Calu3 (cell line): ENCODE data around the gene CFAP57. TPM values are rescaled to one million over a fixed set of nuclear protein-coding genes. Genes with fewer than 3 reads are reported as not detected.

Experiments
- BruUV-seq: library from RNA; stranded (reverse); fragments of 400-500 nt; replicated peaks from 2 replicates; lab custom pipeline; 2021; lab: Mats Ljungman, UMichigan
- CTCF ChIA-PET: fragments of 300-600 bp; sonication (Branson Sonifier 250); formaldehyde crosslinking; loops from one replicate; lab custom pipeline; 2022; ENCODE audit warnings: antibody characterized with exemption; lab: Charles Lee
- DNase-seq: peaks from one replicate; pipeline ENCODE4 v3.0.0; 2022
- H3K27ac Mint-ChIP-seq: one replicate; pipeline ENCODE4 v1.8.0; 2022; ENCODE audit warnings: mixed read lengths; ENCODE audit not compliant: unreplicated experiment
- H3K27me3 Mint-ChIP-seq: one replicate; pipeline ENCODE4 v1.8.0; 2022; ENCODE audit warnings: mixed read lengths; ENCODE audit not compliant: unreplicated experiment
- H3K36me3 Mint-ChIP-seq: one replicate; pipeline ENCODE4 v1.8.0; 2022; ENCODE audit warnings: mild to moderate bottlenecking, moderate library complexity, mixed read lengths; ENCODE audit not compliant: insufficient read depth, unreplicated experiment
- H3K4me1 Mint-ChIP-seq: one replicate; pipeline ENCODE4 v1.8.0; 2022; ENCODE audit warnings: mild to moderate bottlenecking, low read depth, mixed read lengths; ENCODE audit not compliant: unreplicated experiment
- H3K4me3 Mint-ChIP-seq: one replicate; pipeline ENCODE4 v1.8.0; 2022; ENCODE audit warnings: mild to moderate bottlenecking, low read depth, moderate library complexity, mixed read lengths; ENCODE audit not compliant: unreplicated experiment
- H3K9me3 Mint-ChIP-seq: one replicate; pipeline ENCODE4 v1.8.0; 2022; ENCODE audit warnings: low read depth, mixed read lengths; ENCODE audit not compliant: unreplicated experiment
- CTCF ChIP-seq: fragments of 200-600 bp; IDR thresholded peaks from one replicate; pipeline ENCODE4 v1.8.0; 2022; ENCODE audit warnings: antibody characterized with exemption; ENCODE audit not compliant: unreplicated experiment
- intact Hi-C: fragments of 100-400 bp; cut with micrococcal nuclease; formaldehyde crosslinking; loops from one replicate; pipeline ENCODE4 v1.10.0; 2022; ENCODE audit not compliant: unreplicated experiment
- total RNA-seq: library from RNA; stranded (reverse); gene quantifications from 2 replicates; pipeline ENCODE4 v1.2.3, GENCODE V29; 2022

Gene CFAP57
- total RNA-seq, 1 experiment from 2014 or later, result 0.26 TPM

GRCh38 chr1:43172527-43172972 is 420 bp downstream of the CFAP57 start:
- DNase-seq, result peak; percentile 83
- peaks cover 47% of the 10 kb centered on the region for H3K36me3 Mint-ChIP-seq
- TF ChIP-seq CTCF, result no peak
- peaks cover 13% of the 10 kb centered on the region for H3K27me3 Mint-ChIP-seq
- no TSS peak for BruUV-seq
- H3K27ac Mint-ChIP-seq, result peak overlapping the region; percentile 89
- peaks cover 8% of the 10 kb centered on the region for H3K4me1 Mint-ChIP-seq
- CTCF ChIA-PET, result interaction anchor here (0.6 to 0.7 kb wide), 3 partner anchors 11 to 853 kb away, joined by 4 read pairs; no protein-coding TSS in a partner anchor
- intact Hi-C loops, result loop anchor here (2.0 kb wide), 1 partner anchor 34 kb away; no protein-coding TSS in a partner anchor
- H3K9me3 Mint-ChIP-seq, result no peaks in the 10 kb centered on the region
- peak overlapping the region; percentile 95 for H3K4me3 Mint-ChIP-seq

- TF ChIP-seq CTCF, result no peak
- CTCF ChIA-PET, result no interaction called here
- Mint-ChIP-seq H3K9me3 (no peaks in the 10 kb centered on the region), H3K27ac (no peak overlapping the region), H3K36me3 (peaks cover 27% of the 10 kb centered on the region), H3K4me1 (peaks cover 8% of the 10 kb centered on the region), H3K27me3 (peaks cover 15% of the 10 kb centered on the region), H3K4me3 (no peak overlapping the region)
- intact Hi-C loops, result no loop called here
- DNase-seq, result no peak
- no TSS peak for BruUV-seq
Observed at GRCh38 chr1:43174873-43175272, 2.7 kb downstream of the CFAP57 start.

DNA sequence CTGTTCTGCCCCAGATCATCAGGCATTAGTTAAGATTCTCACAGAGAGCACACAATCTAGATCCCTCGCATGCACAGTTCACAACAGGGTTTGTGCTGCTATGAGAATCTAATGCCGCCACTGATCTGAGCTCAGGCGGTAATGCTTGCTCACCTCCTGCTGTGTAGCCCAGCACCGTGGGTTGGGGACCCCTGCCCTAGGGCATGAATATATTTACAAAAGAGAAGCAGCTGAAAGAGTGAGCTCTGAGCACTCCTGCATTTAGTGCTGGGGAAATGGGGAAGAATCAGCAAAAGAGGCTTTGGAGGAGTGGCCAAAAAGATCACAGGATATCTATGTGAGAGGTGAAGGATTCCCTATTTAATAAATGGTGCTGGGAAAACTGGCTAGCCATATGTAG is 5.6 kb downstream of the CFAP57 start:
- no peaks in the 10 kb centered on the region for H3K9me3 Mint-ChIP-seq
- TF ChIP-seq CTCF, result no peak
- H3K36me3 Mint-ChIP-seq, result peaks cover under 1% of the 10 kb centered on the region
- no peak for DNase-seq
- no peaks in the 10 kb centered on the region for H3K4me1 Mint-ChIP-seq
- no peak overlapping the region for H3K4me3 Mint-ChIP-seq
- no TSS peak for BruUV-seq
- H3K27me3 Mint-ChIP-seq, result peaks cover 15% of the 10 kb centered on the region
- CTCF ChIA-PET, result no interaction called here
- intact Hi-C loops, result no loop called here
- no peak overlapping the region for H3K27ac Mint-ChIP-seq

DNA sequence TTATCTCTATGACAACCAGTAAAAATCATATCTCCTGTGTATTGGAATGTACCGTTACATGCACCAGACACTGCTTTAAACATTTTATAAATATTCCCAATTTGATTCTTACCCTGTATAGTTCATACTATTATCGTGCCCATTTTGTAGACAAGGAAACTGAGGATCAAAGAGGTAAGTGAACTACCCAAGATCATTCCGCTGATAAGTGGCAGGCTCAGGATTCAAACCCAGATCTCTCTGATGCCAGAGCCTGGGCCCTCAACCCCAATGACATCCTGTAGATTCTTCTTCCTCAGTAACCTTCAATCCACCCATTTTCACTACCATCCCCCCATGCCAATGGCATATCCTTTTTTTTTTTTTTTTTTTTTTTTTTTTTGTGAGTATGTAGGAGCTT is 12.3 kb downstream of the CFAP57 start:
- CTCF ChIA-PET, result no interaction called here
- H3K9me3 Mint-ChIP-seq, result no peaks in the 10 kb centered on the region
- intact Hi-C loops, result no loop called here
- DNase-seq, result no peak
- no peaks in the 10 kb centered on the region for H3K27me3 Mint-ChIP-seq
- H3K36me3 Mint-ChIP-seq, result no peaks in the 10 kb centered on the region
- H3K27ac Mint-ChIP-seq, result no peak overlapping the region
- BruUV-seq, result no TSS peak
- H3K4me1 Mint-ChIP-seq, result no peaks in the 10 kb centered on the region
- H3K4me3 Mint-ChIP-seq, result no peak overlapping the region
- TF ChIP-seq CTCF, result no peak
